NCI-H526 (cell line): ENCODE measurements around the gene CATSPERZ.

Source experiments
- DNase-seq, 2 experiments: peaks; one replicate each; lab custom pipeline; 2025; lab: John Stamatoyannopoulos, UW

Gene CATSPERZ

GRCh38 chr11:64263947-64264317, 36.2 kb upstream of the CATSPERZ start:
- no peak for DNase-seq

GRCh38 chr11:64264371-64264852, 35.7 kb upstream of the CATSPERZ start:
- peak; percentile 75 to 90 for DNase-seq

GRCh38 chr11:64265176-64266160, 34.7 kb upstream of the CATSPERZ start:
- peak; percentile 94 to 97 for DNase-seq

- DNase-seq, result no peak
Measured at GRCh38 chr11:64266339-64266738, 33.8 kb upstream of the CATSPERZ start.

- peak in 1 of 2 experiments; percentile 73 for DNase-seq
Measured at GRCh38 chr11:64267207-64267945, 32.8 kb upstream of the CATSPERZ start.

GRCh38 chr11:64268025-64268892, 31.9 kb upstream of the CATSPERZ start:
- DNase-seq, result no peak

GRCh38 chr11:64268893-64269539, 31.1 kb upstream of the CATSPERZ start:
- DNase-seq, result peak in 1 of 2 experiments; percentile 47

- DNase-seq, result peak; percentile 100
Measured at GRCh38 chr11:64269540-64270220, 30.5 kb upstream of the CATSPERZ start.

GRCh38 chr11:64275031-64275800, 24.9 kb upstream of the CATSPERZ start:
- DNase-seq, result no peak

GRCh38 chr11:64275841-64276240, 24.3 kb upstream of the CATSPERZ start:
- DNase-seq, result no peak

- DNase-seq, result no peak
Measured at GRCh38 chr11:64276653-64277431, 23.3 kb upstream of the CATSPERZ start.

- no peak for DNase-seq
Measured at GRCh38 chr11:64278576-64279190, 21.5 kb upstream of the CATSPERZ start.

GRCh38 chr11:64281957-64282770, 18.0 kb upstream of the CATSPERZ start:
- DNase-seq, result no peak

GRCh38 chr11:64283092-64283491, 17.1 kb upstream of the CATSPERZ start:
- no peak for DNase-seq

GRCh38 chr11:64284048-64284961, 15.9 kb upstream of the CATSPERZ start, which contains the start of gene BAD:
BAD (minus strand) TSS chr11:64284665; CDS start chr11:64284368, 297 bp downstream.
- DNase-seq, result peak; percentile 89 to 98
